ENCODE data around the gene BCL7C.
"Not testable (repeated sequence)": the region's sequence is repeated elsewhere in the genome, so short reads cannot be mapped to it uniquely, and the experiment has no call there.

Gene BCL7C

DNA sequence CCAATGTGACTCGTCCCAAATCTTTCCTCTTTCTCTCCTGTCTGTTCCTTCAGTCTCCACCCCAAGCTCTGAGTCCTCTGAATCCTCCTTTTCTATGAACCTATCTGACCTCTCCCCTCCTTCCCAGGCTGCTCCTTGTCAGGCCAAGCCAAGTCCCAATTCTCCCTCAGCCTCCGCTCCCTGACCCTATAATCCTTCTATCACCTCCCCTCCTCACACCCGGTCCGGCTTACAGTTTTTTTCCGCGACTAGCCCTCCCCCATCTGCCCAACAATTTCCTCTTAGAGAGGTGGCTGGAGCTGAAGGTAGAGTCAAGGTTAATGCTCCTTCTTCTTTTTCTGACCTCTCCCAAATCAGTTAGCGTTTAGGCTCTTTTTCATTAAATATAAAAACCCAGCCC, 33.1 kb downstream of the BCL7C start:
- not testable (repeated sequence) for DNase-seq

DNA sequence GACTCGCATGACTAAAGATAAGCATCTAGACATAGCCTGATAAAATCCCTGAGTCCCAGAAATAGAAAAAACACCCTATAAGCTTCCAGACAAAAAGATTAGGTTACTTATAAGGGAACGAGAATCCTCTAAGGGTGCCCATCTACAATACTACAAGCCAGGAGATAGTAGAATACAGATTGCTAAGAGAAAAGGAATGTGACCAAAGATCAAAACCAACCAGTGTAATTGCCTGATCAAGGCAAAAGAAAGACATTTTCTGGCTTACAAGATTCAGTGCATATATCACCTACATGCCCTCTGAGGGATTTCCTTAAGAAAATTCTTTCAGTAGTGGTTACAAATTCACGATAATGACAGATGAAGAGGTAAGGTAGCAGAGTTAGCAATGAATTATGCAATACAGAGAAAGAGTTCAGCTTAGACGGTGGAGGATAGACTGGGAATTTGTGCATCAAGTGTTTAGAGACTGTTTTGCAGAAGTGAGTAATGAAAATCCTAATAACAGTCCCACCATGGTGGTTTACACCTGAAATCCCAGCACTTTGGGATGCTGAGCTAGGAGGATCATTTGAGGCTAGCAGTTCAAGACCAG, 35.0 kb downstream of the BCL7C start:
- no peak for DNase-seq

DNA sequence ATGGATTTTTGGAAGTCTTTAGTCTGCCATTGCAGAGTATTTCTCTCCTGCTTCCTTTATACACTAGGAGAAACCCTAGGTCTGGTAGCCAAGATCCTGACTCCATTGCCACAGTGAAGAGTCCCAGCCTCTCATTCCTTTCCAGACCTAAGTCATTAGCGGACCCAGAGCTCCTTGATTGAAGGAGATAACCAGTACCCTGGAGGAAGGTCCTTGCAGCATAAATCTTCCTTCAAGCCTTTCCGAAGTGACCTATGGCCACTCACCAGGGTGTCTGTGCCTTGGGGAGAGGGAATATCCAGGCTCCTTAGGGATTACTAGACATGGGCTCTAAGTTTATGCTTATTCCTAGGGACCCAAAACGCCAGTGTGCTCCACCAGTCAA, 35.8 kb downstream of the BCL7C start:
- DNase-seq: no peak

DNA sequence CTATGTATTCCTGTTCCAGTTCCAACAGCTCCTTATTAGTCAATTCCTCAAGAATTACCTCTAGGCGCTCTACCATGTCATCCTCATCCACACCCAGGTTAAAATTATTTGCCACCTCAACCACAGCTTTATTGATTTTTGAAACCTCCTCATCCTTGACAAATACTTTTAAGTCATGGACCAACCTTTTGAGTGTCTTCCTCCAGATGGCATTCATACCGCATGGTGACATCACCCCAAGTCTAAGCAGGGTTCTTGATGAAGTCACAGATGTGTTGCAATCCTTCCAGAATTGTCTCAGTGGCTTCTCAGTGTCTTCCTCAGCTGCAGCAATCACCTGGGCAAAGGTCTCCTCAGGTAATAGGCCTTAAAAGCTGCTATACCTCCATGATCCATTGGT, 40.1 kb downstream of the BCL7C start:
- no peak for DNase-seq

DNA sequence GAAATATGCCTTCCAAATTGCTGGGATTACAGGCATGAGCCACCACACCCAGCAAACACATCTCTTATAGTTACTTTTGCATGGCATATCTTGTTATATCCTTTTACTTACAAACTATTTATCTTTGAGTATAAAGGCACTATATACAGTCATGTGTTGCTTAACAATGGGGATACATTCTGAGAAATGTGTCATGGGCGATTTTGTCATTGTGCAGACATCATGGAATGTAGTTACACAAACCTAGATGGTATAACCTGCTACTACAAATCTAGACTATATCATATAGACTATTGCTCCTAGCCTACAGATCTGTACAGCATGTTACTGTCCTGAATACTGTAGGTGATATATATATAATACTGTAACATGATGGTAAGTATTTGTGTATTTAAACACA, 43.6 kb downstream of the BCL7C start:
- DNase-seq: no peak

DNA sequence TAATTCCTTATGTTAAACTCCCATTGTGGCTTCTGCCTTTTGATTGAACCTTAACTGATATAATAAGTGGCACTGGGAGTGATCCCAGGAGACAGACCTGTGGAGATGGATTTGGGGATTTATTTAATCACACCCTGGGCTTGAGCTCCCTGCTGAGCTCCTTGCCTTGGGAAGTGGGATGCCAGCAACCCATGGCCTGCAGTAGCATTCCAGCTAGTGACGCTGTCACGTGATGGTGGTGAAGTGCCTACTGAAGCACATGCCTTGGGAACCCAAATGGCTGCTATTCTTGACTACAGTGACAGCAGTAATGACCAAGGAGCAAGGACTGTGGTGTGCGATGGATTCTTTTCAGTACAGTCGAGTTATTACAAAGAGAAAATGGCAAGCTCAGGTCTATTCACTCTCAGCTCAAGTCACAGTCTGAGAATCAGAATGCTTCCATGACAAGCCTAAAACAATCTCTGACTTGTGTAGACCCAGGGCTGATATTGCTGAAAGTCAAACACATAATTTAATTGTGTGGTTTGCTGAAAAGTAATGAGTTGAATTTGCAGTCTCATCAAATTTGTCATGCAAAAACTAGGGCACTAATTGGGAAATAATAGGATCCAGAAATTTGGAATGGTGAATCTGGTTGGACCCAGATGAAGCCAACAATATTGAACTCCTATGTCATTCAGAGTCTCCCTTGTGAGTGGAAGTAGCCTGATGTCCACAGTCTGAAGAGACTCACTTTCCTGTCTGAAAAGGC, 47.1 kb downstream of the BCL7C start:
- DNase-seq: no peak

DNA sequence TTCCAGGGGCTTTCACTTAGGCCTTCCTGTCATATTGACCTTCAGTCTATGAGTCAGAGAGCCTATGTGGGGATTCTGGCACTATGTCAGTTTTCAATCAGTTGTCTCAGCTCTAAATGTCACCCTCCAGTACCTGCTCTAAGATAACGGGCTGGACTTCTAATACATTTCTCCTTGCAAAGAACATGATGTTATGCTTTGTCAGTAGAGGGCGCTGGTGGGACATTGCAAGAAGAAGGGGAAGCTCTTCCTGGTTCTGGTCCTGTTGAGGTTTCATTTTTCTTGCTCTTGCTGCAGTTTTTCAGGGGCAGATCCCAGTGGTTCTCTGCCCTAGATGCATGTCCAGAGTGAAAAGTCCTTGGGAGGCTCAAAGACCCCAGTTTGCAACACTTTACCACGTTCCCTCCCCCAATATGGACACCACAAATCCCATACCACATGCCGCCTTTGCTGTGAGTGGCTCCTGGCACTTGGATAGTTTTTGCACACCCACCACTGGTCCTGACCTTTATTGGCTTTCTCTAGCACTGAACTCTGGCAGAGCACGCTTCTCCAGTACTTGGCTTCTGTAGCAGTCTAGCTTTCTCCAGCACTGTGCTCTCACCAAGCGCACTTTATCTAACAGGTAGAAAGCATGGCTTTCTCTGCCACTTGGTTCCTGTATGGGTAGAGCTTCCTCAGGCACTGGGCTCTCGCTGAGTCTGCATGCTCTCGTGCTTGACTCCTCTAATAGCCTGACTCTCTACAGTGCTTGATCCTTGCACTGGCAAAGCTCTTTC, 49.0 kb downstream of the BCL7C start:
- DNase-seq: peak; percentile 63

DNA sequence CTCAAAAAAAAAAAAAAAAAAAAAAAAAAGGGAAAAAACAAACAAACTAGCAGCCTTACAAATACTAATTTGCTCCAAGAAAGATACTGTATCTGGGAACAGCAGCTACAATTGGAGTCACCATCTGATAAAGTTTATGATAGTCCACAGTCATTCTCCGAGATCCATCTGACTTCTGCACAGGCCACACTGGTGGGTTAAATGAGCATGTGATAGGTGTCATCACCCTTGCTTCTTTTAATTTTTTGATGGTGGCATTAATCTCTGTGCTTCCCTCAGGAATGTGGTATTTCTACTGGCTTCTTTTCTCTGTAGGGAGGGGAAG, 49.6 kb downstream of the BCL7C start:
- no peak for DNase-seq

DNA sequence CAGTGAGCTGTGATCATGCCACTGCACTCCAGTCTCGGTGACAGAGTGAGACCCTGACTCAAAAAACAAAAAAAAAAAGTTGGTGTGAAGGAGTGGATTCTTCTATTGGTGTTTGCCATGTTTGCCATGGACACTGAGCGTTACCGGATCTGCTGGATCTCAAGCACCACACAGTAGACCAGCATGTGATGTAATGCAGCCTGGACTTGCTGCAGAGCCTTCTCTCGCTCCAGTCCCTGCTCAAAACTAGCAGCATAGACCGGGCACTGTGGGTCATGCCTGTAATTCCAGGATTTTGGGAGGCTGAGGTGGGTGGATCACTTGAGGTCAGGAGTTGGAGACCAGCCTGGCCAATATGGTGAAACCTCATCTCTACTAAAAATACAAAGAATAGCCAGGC, 50.4 kb downstream of the BCL7C start:
- DNase-seq: no peak

DNA sequence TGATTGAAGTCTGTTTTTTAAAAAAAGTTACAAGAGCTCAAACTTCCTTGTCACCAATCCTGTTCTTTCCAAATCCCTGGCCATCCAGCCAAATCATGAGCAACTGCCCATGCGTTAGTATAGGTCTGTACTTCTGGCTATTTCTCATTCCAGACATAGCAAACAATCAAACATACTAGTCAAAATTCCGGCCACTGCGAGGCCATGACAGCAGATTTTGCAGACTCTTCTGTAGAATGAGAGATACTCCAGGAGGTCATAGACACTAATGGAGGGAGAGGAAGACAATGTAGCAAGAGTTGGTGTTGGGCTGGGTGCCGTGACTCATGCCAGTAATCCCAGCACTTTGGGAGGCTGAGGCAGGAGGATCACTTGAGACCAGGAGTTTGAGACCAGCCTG, 50.9 kb downstream of the BCL7C start:
- no peak for DNase-seq

DNA sequence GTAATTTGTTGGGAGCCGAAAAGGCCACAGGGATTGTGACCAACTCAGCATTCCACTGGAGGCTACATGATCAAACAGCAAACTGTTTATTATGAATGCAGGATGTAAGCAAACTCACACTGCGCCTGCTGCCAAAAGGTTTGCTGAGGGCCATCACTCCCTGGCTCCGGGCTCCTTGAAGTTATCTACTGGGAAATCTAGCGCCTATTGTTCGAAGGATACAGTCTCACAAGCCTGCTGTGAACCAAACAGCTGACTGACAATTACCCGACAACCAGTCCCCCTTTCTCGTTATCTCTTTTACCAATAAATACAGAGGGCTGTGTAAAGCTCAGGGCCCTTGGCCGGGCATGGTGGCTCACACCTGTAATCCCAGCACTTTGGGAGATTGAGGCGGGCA, 52.5 kb downstream of the BCL7C start:
- no peak for DNase-seq

DNA sequence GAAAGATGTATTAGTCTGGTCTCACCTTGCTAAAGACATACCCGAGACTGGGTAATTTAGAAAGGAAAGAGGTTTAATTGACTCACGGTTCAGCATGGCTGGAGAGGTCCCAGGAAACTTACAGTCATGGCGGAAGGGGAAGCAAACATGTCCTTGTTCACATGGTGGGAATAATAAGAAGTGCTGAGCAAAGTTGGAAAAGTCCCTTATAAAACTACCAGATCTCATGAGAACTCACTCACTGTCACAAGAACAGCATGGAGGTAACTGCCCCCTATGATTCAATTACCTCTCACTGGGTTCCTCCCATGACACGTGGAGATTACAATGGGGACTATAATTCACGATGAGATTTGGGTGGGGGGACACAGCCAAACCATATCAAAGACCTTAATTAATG, 53.3 kb downstream of the BCL7C start:
- no peak for DNase-seq

DNA sequence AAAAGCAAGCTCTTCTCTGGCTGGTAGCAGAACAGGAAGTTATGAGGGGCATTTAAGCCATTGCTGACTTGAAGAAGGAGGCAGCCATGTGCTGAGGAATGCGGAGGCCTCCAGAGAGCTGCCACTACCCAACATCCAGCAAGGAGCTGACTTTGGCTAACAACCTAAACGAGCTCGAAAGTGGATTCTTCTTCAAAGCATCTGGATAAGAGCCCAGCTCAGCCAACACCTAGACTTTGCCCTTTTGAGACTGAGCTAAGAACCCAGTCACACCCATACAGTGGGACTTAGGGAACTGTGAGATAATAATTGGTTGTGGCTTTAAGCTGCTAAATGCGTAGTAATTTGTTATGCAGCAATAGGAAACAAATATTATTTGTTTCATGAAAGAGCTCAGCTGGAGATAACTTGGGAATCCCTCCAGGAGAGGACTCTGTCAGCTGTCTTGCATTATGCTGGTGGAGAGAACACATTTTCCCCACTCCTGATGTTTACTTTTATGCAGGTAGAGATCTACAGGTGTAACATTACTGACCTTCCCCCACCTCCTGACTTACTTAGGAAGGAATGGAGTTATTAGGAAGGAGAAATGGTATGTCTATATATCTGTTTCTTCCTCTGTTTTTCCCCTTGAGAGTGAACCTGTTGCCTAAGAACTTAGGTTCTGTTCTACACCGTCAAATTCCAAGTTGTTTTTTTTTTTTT, 54.2 kb downstream of the BCL7C start:
- no peak for DNase-seq

DNA sequence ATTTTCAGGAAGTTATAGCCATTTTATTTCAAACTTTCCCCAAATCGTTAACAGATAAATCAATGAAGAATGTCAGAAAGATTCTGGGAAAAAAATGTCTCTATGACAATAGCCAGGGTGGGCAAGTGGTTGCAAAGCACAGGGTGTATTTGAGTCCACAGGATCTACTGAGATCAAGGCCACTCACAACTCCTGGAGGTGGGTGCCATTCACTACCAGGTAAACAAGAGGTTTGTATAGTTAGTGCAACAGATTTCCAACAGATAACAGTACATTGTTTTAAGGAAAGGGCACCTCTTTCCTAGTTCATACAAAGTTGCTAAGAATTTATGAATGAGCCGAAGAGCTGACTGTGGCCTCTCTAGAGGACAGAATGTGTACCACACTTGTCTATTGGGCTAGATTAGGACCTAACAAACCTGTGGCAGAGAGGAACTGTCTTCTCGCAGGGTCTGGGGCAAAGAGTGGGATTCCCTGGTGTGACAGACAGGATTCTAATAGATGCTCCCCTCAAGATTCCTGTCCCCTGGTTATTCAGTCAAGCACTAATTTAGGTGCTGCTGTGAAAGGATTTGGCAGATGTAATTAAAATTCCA, 54.9 kb downstream of the BCL7C start:
- DNase-seq: no peak

DNA sequence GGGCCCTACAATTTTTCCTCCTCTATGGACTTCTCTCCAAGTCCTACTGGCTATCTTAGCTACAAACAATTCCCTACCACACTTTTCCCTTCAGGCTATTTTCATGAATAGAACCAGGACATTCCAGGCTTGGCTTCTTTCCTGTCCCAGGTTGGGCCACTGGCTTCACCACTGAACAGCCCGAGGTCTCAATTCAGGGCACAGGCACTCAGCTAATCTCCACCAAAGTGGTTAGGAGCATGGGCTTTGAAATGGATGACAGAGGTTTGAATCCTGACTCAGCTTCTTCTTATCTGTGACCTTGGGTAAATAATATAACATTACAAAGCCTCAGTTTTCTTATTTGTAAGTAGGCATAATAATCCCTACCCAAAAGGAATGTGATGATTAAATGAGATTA, 56.0 kb downstream of the BCL7C start:
- no peak for DNase-seq
